ENCODE data around the gene PHLDB1.

DNA sequence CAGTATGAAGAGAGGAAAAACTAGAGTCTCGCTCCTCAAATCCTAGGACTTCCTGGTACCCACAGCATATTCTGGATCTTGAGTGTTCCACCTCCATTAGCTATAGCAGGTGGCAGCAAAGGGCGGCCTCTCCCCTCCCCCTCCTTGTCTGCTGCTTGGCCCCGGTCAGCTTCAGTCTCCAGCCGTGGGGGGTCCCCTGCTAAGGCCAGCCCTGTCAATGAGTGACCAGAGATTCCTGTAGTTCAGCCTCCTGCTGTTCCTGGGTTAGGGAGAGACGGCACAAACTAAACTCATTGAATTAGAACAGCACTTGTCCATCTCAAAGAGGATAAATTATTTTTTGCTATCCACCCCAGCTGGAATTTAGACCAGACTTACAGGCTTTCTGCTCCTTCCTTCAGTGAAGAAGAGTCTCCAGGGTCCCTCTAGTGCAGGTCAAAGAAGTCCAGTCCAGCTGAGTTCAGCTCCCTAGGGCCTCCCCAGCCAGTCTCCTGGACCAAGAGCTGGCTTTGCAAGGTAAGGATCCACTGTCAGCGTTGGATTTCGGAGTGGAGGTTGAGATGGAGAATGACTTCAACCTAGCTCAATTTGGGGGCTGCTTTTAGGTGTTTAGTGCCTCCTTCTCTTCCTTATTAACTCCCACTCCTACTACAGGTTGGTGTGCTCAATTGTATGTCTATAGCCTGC is 1.1 kb upstream of the PHLDB1 start:
- TF ChIP-seq, protein P1, sequence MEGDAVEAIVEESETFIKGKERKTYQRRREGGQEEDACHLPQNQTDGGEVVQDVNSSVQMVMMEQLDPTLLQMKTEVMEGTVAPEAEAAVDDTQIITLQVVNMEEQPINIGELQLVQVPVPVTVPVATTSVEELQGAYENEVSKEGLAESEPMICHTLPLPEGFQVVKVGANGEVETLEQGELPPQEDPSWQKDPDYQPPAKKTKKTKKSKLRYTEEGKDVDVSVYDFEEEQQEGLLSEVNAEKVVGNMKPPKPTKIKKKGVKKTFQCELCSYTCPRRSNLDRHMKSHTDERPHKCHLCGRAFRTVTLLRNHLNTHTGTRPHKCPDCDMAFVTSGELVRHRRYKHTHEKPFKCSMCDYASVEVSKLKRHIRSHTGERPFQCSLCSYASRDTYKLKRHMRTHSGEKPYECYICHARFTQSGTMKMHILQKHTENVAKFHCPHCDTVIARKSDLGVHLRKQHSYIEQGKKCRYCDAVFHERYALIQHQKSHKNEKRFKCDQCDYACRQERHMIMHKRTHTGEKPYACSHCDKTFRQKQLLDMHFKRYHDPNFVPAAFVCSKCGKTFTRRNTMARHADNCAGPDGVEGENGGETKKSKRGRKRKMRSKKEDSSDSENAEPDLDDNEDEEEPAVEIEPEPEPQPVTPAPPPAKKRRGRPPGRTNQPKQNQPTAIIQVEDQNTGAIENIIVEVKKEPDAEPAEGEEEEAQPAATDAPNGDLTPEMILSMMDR (IDR thresholded peaks at IDR 0.05) = no peak
- TF ChIP-seq POLR2A (IDR thresholded peaks at IDR 0.05) = no peak

Data from breast epithelium (tissue), 3 donors.